Neural progenitor cell (in vitro differentiated cells): Measurements from ENCODE around the gene OBI1. TPM values are rescaled to one million over a fixed set of nuclear protein-coding genes. Genes with fewer than 3 reads are reported as not detected.

Experiments
- DNase-seq: peaks from one replicate; pipeline ENCODE4 v3.0.0-alpha.2; 2016; ENCODE audit warnings: low spot score
- H2AFZ ChIP-seq: fragments of 200-600 bp; sonication (generic); replicated peaks from 2 replicates; pipeline ENCODE4 v1.6.1; 2016; ENCODE audit warnings: antibody characterized with exemption
- H3F3A ChIP-seq: fragments of 200-600 bp; sonication (generic); 2 replicates; pipeline ENCODE4 v1.6.1; 2016; ENCODE audit warnings: antibody characterized with exemption, low read depth
- H3K27ac ChIP-seq: fragments of 200-600 bp; sonication (generic); 2 replicates; pipeline ENCODE4 v1.5.1; 2016; ENCODE audit warnings: mild to moderate bottlenecking
- H3K27me3 ChIP-seq: fragments of 200-600 bp; sonication (generic); 2 replicates; pipeline ENCODE4 v1.6.1; 2016; ENCODE audit warnings: mild to moderate bottlenecking, moderate library complexity
- H3K36me3 ChIP-seq: fragments of 200-600 bp; sonication (generic); 2 replicates; pipeline ENCODE4 v1.5.1; 2016
- H3K4me1 ChIP-seq: fragments of 200-600 bp; sonication (generic); 2 replicates; pipeline ENCODE4 v1.6.1; 2016; ENCODE audit warnings: mixed run types
- H3K4me2 ChIP-seq: fragments of 200-600 bp; sonication (generic); 2 replicates; pipeline ENCODE4 v1.6.1; 2016
- H3K4me3 ChIP-seq: fragments of 200-600 bp; sonication (generic); 2 replicates; pipeline ENCODE4 v1.5.1; 2016
- H3K79me2 ChIP-seq: fragments of 200-600 bp; sonication (generic); 2 replicates; pipeline ENCODE4 v1.6.1; 2016; ENCODE audit warnings: low read depth
- H3K9ac ChIP-seq: fragments of 200-600 bp; sonication (generic); 2 replicates; pipeline ENCODE4 v1.6.1; 2016
- H3K9me3 ChIP-seq: fragments of 200-600 bp; sonication (generic); 2 replicates; pipeline ENCODE4 v1.5.1; 2016; ENCODE audit warnings: low read depth
- H4K20me1 ChIP-seq: fragments of 200-600 bp; sonication (generic); 2 replicates; pipeline ENCODE4 v1.6.1; 2016; ENCODE audit warnings: low read depth
- H3K27ac Mint-ChIP-seq: 3 replicates; pipeline ENCODE4 v1.8.0; 2021; ENCODE audit warnings: mixed read lengths
- H3K27me3 Mint-ChIP-seq: 2 replicates; pipeline ENCODE4 v1.8.0; 2022; ENCODE audit warnings: low read depth, mild to moderate bottlenecking, inconsistent platforms, moderate library complexity, mixed read lengths; ENCODE audit not compliant: insufficient read depth
- H3K36me3 Mint-ChIP-seq: 3 replicates; pipeline ENCODE4 v1.8.0; 2021; ENCODE audit warnings: mixed read lengths
- H3K4me1 Mint-ChIP-seq: 3 replicates; pipeline ENCODE4 v1.8.0; 2021; ENCODE audit warnings: mixed read lengths
- H3K4me3 Mint-ChIP-seq: 3 replicates; pipeline ENCODE4 v1.8.0; 2021; ENCODE audit warnings: mild to moderate bottlenecking, moderate library complexity, mixed read lengths
- H3K9me3 Mint-ChIP-seq: 3 replicates; pipeline ENCODE4 v1.8.0; 2020; ENCODE audit warnings: mixed read lengths
- CTCF ChIP-seq: fragments of 200-600 bp; sonication (generic); IDR thresholded peaks from 2 replicates; pipeline ENCODE4 v1.5.1; 2017; ENCODE audit warnings: antibody characterized with exemption, mild to moderate bottlenecking
- EZH2 ChIP-seq: fragments of 200-600 bp; sonication (generic); IDR thresholded peaks from 2 replicates; pipeline ENCODE4 v1.6.1; 2017; ENCODE audit warnings: antibody characterized with exemption, mild to moderate bottlenecking, moderate library complexity
- EZH2phosphoT487 ChIP-seq: fragments of 200-600 bp; sonication (generic); IDR thresholded peaks from 2 replicates; pipeline ENCODE4 v1.6.1; 2017; ENCODE audit warnings: antibody characterized with exemption
- total RNA-seq: library from RNA; depleted of rRNA; stranded (reverse); fragments of >200 nt; gene quantifications from 2 replicates; pipeline ENCODE4 v1.2.3, GENCODE V29; 2015; ENCODE audit warnings: low replicate concordance

OBI1 gene
- total RNA-seq: 22.2 and 36.9 TPM in 2 replicates

GRCh38 chr13:78658630-78659449, at the start of gene OBI1:
Gene OBI1 (minus strand): TSS chr13:78659155. CDS start chr13:78659120, 35 bp downstream.
- Histone ChIP-seq H3K4me2 (peak within 1 kb of the TSS; percentile 90), H3K27ac (no peak within 1 kb of the TSS), H3K36me3 (no peaks in the 10 kb centered on the region), H3K9ac (peak within 1 kb of the TSS; percentile 40), H3K9me3 (no peaks in the 10 kb centered on the region), H2AFZ (peak within 1 kb of the TSS; percentile 88), H3F3A (peaks cover 14% of the 10 kb centered on the region), H3K4me1 (peaks cover 9% of the 10 kb centered on the region), H4K20me1 (peaks cover 25% of the 10 kb centered on the region), H3K4me3 (peak within 1 kb of the TSS; percentile 66), H3K27me3 (peaks cover 14% of the 10 kb centered on the region), H3K79me2 (peaks cover 44% of the 10 kb centered on the region)
- Mint-ChIP-seq H3K4me3 (peak within 1 kb of the TSS; percentile 99), H3K36me3 (peaks cover 12% of the 10 kb centered on the region), H3K9me3 (no peaks in the 10 kb centered on the region), H3K4me1 (peaks cover 12% of the 10 kb centered on the region), H3K27ac (peak within 1 kb of the TSS; percentile 97), H3K27me3 (peaks cover 3% of the 10 kb centered on the region)
- peak; percentile 87 for DNase-seq
- TF ChIP-seq CTCF: no peak
- no peak for TF ChIP-seq EZH2
- TF ChIP-seq EZH2phosphoT487: no peak

GRCh38 chr13:78701383-78701782, 42.4 kb upstream of the OBI1 start:
- H3K27me3 Mint-ChIP-seq: peaks cover 2% of the 10 kb centered on the region

GRCh38 chr13:78700121-78700910, 41.4 kb upstream of the OBI1 start:
- H3K4me3 ChIP-seq: no peak overlapping the region
- H3F3A ChIP-seq: no peaks in the 10 kb centered on the region
- no peak overlapping the region for H3K27ac ChIP-seq
- Mint-ChIP-seq H3K4me3 (no peak overlapping the region), H3K27ac (no peak overlapping the region), H3K36me3 (no peaks in the 10 kb centered on the region), H3K9me3 (peaks cover 2% of the 10 kb centered on the region), H3K27me3 (peaks cover 2% of the 10 kb centered on the region), H3K4me1 (no peaks in the 10 kb centered on the region)
- no peaks in the 10 kb centered on the region for H3K27me3 ChIP-seq
- H3K9ac ChIP-seq: no peak overlapping the region
- no peaks in the 10 kb centered on the region for H4K20me1 ChIP-seq
- no peak overlapping the region for H2AFZ ChIP-seq
- no peaks in the 10 kb centered on the region for H3K4me1 ChIP-seq
- no peaks in the 10 kb centered on the region for H3K9me3 ChIP-seq
- no peak for DNase-seq
- H3K4me2 ChIP-seq: no peak overlapping the region
- no peak for TF ChIP-seq CTCF
- TF ChIP-seq EZH2phosphoT487: no peak
- TF ChIP-seq EZH2: no peak
- no peaks in the 10 kb centered on the region for H3K36me3 ChIP-seq
- no peaks in the 10 kb centered on the region for H3K79me2 ChIP-seq

More at GRCh38 chr13:78701383-78701782, 42.4 kb upstream of the OBI1 start:
- no peaks in the 10 kb centered on the region for H3K36me3 Mint-ChIP-seq
- H3K36me3 ChIP-seq: no peaks in the 10 kb centered on the region
- H3K27ac ChIP-seq: no peak overlapping the region
- no peak for TF ChIP-seq EZH2
- TF ChIP-seq EZH2phosphoT487: no peak
- TF ChIP-seq CTCF: no peak
- no peak overlapping the region for H3K4me3 ChIP-seq
- H3K27me3 ChIP-seq: no peaks in the 10 kb centered on the region
- H4K20me1 ChIP-seq: no peaks in the 10 kb centered on the region
- no peaks in the 10 kb centered on the region for H3K79me2 ChIP-seq
- peaks cover 2% of the 10 kb centered on the region for H3K9me3 Mint-ChIP-seq
- no peaks in the 10 kb centered on the region for H3K4me1 ChIP-seq
- H3K27ac Mint-ChIP-seq: no peak overlapping the region
- H3K4me3 Mint-ChIP-seq: no peak overlapping the region
- no peak overlapping the region for H2AFZ ChIP-seq
- no peaks in the 10 kb centered on the region for H3K9me3 ChIP-seq
- H3F3A ChIP-seq: no peaks in the 10 kb centered on the region
- H3K9ac ChIP-seq: no peak overlapping the region
- no peak overlapping the region for H3K4me2 ChIP-seq
- no peaks in the 10 kb centered on the region for H3K4me1 Mint-ChIP-seq
- DNase-seq: no peak
